GM21528 (cell line): ENCODE measurements around the gene RABGAP1L.
"Not testable (repeated sequence)": the region's sequence is repeated elsewhere in the genome, so short reads cannot be mapped to it uniquely, and the experiment has no call there.

Experiments
- ATAC-seq: cut with Tn5 transposase; IDR thresholded peaks from one replicate; pipeline ENCODE4 v1.9.1; 2021; ENCODE audit warnings: mild to moderate bottlenecking, moderate library complexity; ENCODE audit not compliant: unreplicated experiment, low FRiP score

Gene RABGAP1L

DNA sequence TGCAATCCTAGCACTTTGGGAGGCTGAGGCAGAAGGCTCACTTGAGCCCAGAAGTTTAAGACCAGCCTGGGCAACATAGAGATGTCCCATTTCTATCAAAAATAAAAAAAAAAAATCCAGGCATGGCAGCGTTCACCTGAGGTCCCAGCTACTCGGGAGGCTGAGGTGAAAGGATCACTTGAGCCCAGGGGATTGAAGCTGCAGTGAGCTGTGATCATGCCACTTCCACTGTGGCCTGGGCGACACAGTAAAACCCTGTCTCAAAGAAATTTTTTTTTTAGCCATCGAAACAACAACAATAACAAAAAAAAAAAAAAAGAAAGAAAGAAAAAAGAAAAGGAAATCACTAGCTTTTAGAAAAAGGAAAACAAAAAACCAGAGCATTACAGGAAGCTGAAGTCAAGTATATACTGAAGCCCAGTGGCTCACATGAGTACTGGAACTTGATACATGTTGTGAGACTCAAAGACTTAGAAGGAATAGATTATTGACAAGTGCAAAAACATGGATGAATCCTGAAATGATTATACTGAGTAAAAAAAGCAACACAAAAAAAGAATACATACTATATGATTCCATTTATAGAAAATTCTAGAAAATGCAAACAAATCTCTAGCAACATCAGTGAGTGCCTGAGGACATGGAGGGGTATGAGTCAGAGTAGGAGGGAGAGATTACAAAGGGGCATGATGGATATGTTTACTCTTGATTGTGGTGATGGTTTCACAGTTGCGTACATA is 6.1 kb upstream of the RABGAP1L start:
- no peak for ATAC-seq

DNA sequence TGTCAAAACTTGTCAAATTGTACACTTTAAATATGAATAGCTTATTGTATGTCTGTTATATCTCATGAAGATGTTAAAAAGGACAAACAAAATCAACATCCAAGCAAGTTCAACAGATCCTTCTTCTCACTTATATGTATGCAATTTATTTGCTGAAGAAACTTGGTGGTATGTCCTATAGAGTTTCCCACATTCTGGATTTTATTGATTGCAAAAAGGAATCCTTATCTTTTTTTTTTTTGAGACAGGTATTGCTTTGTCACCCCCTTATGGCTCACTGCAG is 5.6 kb upstream of the RABGAP1L start:
- ATAC-seq: no peak

DNA sequence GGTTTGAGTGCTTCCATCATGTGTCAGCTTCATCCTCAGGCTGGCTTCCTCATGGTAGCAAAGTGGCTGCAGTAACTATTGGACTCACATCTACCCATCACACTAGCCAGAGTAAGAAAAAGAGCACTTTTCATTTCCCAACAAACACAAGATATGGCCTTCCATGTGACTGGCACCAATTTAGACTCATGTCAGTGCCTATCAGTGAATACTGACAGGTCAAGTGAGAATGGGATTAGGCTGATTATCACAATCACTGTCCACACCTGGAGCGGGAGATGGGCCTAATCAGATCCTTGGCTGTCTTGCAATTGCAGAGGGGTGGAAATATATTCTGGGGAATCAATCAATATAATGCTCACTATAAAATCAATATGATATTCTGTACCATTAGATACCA is 2.9 kb upstream of the RABGAP1L start:
- no peak for ATAC-seq

DNA sequence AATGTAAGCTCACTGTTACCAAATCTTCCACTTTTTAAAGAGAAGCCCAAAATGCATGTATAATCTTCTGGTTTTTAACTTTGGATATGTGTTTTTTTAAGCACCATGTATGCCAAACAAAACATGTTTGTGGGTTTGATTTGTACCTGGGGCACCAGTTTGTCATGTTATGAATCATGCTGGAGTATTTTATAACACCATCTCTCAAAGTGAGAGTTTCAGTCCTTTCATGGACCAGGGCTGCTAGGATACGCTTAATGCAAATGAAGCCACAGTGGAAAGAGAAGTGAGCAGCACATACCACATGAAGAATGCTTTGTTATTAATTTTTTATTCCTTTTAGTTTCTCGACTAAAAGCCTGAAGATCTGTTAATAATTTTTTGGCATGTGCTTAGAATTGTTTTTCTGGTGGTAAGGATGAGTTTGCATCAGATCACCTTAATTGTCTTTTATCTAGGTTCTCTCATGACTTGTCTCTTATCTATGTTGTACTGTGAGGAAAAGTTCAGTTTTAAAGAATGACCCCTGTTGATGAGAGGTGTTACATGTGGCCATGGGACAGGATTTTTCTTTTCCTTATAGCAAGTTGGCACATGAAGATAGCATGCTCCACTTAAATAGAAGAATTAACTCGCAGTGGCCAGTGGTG is 2.0 kb upstream of the RABGAP1L start:
- ATAC-seq: peak; percentile 38

DNA sequence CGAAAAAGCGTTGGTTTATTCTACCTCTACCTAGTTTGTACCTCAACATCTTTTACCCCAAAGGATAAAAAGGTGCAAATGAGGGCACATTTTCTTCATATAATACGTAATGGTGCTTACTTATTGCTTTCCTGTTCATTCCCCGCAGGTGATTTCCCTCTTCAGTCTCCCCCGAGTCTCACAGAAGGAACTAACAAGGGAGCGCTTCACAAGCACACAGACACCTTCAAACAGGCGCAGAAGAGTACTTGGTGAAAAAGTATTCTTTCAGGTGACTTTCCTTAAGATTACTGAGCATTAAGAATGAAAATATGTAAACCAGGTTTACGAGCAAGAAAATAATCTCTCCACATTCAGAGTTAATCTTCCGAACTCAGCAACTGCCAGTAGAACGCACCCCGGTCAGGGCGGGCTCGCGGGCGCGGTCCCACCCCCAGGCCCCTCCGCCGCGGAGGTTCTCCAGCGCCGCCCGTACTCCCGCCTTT is 511 bp upstream of the RABGAP1L start:
- peak; percentile 13 for ATAC-seq

DNA sequence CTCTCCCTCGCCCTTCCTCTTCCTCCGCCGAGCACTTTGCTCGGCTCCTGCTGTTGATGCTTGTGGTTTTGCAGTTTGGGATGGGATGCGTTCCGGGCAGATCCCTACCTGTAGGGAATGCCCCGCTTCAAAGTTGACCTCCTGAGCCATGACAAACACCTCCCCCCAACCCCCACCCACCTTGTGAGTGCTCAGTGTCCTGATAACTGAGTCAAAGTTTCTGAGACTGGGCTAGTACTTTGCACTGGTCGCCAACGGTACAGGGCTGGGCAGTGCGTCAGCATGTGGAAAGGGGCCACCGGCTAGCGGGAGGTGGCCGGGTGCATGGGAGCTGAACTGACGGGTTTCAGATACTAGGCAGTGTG is 771 bp downstream of the RABGAP1L start:
- peak; percentile 19 for ATAC-seq

DNA sequence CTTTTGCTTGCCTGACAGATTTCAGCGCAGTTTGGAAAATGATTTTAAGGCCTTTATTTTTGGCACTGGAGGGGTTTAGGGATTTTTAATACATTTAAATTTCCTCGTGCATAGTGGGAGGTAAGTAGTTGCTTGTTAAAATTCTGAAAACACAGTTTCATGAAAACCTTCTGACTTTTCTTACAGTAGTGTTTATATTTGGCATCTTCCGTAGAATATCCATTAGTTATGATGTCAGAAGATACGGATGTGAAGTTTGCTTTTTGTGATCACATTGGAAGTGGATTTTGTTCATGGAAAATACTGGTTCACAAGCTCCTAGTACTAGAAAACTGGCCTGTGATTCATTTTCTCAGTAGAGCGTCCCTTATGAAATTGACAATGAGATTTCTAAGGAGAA is 1.3 kb downstream of the RABGAP1L start:
- ATAC-seq: no peak

DNA sequence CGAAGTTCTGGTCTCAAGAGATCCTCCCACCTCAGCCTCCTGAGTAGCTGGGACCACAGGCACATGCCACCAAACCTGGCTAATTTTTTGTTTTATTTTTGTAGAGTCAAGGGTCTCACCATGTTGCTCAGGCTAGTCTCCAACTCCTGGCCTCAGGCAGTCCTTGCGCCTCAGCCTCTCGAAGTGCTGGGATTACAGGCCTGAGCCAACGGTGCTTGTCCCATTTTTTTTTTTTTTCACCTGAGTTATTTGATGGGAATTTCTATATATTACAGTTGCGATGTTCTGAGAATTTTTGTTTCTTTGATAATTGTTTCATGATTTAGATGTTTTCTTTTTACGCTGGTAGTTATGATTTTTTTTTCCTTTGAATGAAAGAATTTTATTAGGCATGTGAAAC is 2.5 kb downstream of the RABGAP1L start:
- no peak for ATAC-seq

DNA sequence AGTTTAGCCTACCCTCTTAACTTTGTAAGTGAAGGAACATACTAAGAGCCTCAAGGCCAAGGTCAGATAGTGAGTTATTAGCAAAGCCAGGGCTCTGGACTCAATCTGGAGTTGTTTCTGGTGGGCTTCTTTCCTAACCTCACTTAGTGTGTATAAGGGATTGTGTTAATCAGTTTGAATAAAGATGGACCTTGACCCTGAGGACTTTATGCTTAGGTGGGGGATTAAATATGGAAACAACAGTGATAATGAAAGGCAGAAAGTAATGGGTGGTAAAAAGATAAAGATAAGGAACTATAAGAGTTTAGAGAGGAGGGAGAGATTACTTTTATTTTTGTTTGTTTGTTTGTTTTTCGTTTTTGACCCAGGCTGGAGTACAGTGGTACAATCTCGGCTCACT is 5.5 kb downstream of the RABGAP1L start:
- no peak for ATAC-seq

DNA sequence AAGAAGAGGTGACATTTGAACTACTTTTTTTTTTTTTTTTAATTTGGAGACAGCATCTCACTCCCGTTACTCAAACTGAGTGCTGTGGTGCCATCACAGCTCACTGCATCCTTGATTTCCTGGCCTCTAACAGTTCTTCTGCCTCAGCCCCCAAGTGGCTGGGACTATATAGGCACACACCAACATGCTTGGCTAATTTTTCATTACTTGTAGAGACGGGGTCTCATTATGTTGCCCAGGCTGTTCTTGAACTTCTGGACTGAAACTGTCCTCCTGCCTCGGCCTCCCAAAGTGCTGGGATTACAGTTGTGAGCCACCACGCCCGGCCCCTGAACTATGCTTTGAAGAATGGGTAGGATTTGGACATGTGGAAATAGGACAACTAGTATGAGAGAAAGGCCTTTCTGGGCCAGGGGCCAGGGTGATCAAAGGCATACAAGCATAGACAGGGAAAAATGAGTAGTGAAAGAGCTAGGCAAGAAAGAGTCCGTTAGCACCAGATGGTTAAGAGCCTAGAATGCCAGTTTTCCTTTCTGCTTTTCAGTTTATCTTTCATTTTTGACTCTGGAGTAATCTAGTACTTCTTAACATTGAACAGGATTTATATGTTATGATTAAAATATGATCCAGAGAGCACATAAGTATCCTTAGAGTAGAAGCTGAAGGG is 6.3 kb downstream of the RABGAP1L start:
- ATAC-seq: no peak

DNA sequence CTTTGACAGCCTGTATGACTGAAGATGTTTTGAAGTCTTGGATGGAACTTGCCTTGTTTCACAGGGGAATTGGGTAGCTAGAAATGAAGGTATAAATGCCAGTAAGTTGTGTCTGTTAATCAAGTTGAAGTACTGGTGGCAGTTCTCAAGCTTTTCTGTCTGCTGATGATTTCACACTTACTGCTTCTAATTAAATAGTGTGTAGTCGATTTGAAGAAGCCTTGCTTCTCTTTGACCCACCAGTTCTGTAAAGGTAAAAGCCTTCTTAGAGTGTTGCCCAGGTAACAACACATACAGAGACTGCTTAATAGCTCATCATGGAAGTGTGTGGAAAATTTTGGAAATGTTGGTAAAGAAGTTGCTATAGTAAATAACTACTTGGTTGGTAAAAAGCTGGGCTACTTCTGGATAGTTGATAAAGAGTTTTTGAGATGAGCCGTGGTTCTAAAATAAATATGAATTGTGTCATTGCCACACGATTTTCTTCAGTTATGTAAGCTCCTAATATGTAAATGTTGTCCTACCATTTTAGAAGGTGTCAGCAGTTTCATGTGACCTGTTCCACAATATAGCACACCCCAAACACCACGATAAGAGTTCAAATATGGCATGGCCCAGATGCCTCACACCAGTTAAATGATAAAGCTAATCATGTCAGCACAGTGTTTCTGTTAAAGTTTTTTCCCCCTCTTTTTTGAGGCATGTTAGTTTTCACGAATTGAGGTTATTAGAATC is 7.4 kb downstream of the RABGAP1L start:
- ATAC-seq: no peak

DNA sequence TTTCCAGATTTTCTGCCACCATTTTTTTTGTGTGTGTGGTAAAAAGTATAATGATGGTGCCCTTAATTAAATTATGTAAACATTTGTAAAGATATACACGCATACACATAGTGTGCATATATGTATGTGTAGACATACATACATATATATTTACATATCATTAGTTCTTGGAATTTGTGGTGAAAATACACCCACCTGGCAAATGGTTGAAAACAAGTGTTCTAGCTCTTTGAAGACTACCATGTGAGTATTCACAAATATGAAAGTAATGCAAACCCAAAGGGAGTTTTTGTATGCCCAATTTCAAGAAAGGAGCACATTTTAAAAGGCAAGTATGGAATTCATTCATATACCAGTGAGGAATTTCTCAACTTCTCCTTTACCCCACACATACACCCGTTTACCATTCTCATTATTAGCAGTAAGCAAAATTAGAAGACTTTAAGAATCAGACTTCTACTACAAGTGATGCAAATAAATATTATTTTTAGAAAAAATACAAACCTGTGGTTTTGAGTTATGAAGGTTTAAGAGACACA is 8.0 kb downstream of the RABGAP1L start:
- ATAC-seq: no peak

DNA sequence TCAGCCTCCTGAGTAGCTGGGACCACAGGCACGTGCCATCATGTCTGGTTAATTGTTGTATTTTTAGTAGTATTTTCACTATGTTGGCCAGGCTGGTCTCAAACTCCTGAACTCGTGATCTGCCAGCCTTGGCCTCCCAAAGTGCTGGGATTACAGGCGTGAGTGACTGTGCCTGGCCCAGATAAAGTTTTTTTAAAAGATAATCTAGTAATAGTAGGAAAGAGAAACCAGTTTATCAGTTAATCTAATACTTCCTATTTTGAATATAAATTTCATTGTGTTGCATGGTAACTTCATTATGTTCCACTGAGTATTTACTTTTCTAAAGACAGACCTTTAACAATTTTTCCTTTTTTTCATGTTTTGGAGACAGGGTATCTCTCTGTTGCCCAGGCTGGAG is 10.0 kb downstream of the RABGAP1L start:
- ATAC-seq: no peak

DNA sequence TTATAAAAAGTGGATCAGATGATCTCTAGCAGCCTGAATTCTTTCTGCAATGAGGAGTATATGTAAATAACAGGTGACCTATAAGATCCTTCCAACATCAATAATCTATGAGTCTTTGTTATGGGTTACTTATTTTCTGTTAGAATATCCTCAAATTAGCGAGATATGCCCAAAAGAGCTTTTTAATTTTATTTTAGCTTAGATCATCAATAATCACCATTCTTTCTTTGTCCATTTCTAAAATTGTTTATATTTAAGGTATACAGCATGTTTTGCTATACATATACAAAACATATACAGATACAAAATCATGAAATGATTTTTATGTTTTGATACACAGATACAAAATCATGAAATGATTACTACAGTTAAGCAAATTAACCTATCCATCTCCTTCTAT is 11.8 kb downstream of the RABGAP1L start:
- no peak for ATAC-seq

DNA sequence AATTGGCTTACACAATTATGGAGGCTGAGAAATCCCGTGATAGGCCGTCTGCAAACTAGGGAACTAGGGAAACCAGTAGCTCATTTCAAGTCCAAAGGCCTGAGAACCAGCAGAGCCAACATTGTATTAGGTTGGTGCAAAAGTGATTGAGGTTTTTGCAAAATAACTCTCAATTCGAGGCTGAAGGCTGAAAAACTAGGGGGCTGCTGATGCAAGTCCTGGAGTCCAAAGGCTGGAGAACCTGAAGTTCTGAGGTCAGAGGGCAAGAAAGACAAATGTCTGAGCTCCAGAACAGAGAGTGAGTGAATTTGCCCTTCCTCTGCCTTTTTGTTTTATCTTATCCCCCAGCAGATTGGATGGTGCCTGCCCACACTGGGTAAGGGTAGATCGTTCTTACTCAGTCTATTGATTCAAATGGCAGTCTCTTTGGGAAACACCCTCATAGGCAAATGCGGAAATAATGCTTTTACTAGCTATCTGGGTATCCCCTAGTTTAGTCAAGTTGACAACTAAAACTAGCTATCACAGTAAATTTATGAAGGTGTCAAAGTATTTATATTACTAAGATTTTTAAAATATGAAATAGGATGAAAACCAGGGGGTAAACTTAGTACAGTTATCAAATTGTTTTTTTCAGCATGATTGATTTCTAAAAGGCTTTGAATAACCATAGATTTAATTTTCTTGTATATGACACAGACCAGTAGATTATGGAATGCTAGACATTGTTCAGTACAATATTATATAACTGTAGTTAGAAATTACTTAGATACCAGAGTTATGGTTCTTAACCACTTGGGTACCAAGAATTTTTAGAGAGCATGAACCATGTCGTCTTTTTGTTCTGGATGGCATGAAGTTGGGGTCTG is 15.4 kb downstream of the RABGAP1L start:
- no peak for ATAC-seq

DNA sequence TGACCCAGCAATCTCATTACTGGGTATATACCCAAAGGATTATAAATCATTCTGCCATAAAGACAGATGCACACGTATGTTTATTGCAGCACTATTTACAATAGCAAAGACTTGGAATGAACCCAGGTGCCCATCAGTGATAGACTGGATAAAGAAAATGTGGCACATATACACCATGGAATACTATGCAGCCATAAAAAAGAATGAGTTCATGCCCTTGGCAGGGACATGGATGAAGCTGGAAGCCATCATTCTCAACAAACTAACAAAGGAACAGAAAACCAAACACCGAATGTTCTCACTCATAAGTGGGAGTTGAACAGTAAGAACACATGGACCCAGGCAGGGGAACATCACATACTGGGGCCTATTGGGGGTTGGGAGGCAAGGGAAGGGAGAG is 19.1 kb downstream of the RABGAP1L start:
- ATAC-seq: not testable (repeated sequence)

DNA sequence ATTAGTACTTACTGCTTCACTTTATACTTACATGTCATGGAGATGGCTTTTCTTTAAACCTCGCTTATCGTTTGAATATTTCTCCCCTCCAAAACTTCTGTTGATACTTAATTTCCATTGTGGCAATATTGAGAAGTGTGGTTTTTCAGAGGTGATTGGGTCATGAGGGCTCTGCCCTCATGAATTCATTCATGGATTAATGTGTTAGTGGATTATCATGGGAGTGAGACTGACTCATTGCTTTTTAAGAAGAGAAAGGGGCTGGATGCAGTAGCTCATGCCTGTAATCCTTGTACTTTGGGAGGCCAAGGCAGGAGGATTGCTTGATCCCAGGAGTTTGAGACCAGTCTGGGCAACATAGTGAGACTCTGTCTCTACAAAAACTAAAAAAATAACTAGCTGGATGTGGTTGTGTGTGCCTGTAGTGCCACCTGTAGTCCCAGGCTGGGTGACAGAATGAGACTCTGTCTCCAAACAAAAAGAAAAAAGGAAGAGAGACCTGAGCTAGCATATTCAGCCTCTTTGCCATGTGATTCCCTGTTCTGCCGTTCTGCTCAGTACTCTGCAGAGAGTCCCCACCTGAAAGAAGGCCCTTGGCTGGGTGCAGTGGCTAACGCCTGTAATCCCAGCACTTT is 30.2 kb downstream of the RABGAP1L start:
- no peak for ATAC-seq

DNA sequence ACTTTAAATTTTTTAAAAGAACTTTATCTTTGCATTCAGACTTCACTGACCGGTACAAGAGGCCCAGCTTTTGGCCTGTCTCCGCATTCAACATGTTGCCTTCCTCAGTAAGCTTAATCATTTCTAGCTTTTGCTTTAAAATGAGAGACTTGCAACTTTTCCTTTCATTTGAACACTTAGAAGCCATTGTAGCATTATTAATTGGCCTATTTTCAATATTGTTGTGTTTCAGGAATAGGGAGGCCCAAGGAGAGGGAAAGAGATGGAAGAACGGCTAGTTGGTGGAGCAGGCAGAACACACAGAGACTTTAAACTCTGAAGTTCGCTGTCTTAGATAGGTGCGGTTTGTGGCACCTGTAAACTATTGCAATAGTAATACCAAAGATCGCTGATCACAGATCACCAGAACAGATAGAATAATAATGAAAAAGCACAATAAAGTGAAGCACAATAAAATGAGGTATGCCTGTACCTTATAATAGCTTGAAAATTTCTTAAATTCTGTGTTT is 31.4 kb downstream of the RABGAP1L start:
- no peak for ATAC-seq

DNA sequence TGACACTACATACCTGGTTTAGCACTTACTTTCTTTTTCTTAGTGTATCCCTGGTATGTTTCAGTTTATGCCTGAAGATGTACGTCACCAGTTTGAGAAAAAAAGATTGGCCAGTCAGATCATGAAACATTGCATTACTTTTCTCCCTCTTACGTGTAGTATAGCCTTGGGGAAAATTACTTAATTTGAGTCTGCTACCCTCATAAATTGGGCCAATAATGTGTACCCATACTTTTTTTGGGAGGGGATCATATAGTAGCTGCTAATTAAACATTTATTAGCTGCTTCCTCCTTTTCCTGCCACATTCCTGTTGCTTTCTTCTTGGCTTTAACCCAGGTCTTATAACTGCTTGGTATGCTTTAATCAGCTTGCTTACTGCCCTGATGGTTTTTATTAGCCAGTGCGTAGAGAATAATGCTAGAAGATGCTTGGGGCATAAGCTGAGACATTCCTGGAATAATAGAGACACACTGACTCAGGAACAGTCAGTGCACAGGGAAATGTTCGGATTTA is 32.1 kb downstream of the RABGAP1L start:
- ATAC-seq: no peak
